Measurements from ENCODE around the gene VILL.

Gene VILL

GRCh38 chr3:38017445-38018295 lies 27.1 kb downstream of the VILL start:
- Histone ChIP-seq H3K36me3 (ENCODE audit: control insufficient read depth, insufficient read depth, low read length) (peaks cover 4% of the 10 kb centered on the region), H3K4me3 (ENCODE audit: low read length) (no peak overlapping the region), H3K9ac (ENCODE audit: low read length) (no peak overlapping the region), H3K9me3 (ENCODE audit: control insufficient read depth, low read length) (no peaks in the 10 kb centered on the region), H3K4me1 (ENCODE audit: control insufficient read depth, insufficient read depth, low read length) (peaks cover 9% of the 10 kb centered on the region), H3K27me3 (ENCODE audit: control insufficient read depth, insufficient read depth, low read length) (no peaks in the 10 kb centered on the region)

DNA sequence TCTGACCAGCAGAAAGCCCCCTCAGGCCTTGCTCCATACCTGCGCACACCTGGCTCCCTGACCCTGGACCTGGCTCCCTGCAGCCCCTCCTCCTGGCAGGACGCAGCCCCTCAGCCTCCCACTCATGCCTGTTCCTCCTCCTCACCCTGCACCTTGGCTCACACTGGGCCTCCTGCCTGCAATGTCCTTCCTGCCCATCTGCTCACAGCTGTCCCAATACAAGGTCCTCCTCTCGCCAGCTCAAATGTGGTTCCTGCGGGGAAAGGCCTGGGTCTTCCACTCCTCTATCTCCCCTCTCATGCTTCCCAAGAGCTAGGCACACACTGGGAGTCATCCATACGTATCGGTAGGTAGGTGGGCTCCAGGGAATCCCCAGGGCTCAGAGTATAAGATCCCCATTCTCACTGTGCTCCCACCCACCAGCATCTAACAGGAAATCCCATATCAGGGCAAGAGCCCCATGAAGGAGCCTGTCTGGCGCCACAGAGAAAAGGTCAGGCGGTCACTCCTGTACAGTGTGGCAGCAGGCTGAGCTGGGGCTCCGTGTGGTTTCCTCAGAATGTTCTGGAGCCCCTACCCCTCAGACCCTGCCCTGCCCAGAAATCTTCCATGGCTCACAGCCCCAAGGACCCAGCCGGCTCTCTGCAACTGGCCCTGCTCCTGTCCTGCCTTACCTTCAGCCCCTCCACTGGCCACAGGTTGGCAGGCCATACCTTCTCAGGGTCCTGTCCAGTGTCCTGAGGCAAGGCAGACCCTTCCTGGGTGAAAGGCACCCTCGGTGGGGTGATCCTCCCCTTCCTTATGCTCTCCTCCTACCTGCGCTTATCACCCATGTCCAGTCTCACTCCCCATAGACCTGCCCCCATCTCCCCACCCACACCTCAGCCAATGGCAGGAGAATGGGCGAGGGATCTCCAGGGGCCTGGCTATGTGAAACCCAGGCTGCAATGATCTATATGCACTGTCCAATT lies 28.0 kb downstream of the VILL start:
- Histone ChIP-seq H3K27me3 (ENCODE audit: control insufficient read depth, insufficient read depth, low read length) (no peaks in the 10 kb centered on the region), H3K4me1 (ENCODE audit: control insufficient read depth, insufficient read depth, low read length) (peaks cover 9% of the 10 kb centered on the region), H3K4me3 (ENCODE audit: low read length) (no peak overlapping the region), H3K9ac (ENCODE audit: low read length) (no peak overlapping the region), H3K9me3 (ENCODE audit: control insufficient read depth, low read length) (no peaks in the 10 kb centered on the region), H3K36me3 (ENCODE audit: control insufficient read depth, insufficient read depth, low read length) (peaks cover 4% of the 10 kb centered on the region)

DNA sequence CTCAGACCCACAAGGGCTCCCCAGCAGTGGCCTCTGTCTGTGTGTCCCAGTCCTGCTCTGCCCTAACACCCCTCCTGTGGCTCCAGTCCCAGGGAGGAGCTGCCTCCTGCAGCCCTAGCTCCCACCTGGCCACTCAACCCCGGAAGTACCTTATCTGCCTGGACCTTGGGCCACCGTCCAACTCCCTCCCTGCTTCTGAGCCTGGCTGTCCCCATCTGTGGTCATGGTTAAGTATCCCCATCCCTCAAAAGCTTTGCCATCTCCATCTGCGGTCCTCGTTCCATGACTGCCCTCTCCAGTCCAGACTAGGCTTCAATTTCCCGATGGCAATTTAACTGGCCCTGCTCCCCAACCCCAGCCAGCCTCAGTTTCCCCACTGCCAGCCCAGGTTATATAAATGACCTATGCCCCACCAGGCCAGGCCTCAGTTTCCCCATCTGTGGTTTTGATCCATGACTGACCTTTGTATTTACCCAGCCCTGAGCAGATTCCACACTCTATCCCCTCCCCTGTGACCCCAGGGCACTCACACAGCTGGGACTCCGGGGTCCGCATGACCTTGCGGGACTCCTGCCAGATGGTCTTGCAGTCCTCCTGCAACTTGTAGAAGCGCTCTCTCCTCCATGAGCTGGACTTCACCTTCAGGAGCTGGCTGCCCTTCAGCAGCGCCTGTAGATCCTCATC lies 29.2 kb downstream of the VILL start:
- Histone ChIP-seq H3K27me3 (ENCODE audit: control insufficient read depth, insufficient read depth, low read length) (no peaks in the 10 kb centered on the region), H3K36me3 (ENCODE audit: control insufficient read depth, insufficient read depth, low read length) (peaks cover 4% of the 10 kb centered on the region), H3K4me3 (ENCODE audit: low read length) (no peak overlapping the region), H3K9me3 (ENCODE audit: control insufficient read depth, low read length) (no peaks in the 10 kb centered on the region), H3K4me1 (ENCODE audit: control insufficient read depth, insufficient read depth, low read length) (peaks cover 9% of the 10 kb centered on the region), H3K9ac (ENCODE audit: low read length) (no peak overlapping the region)

DNA sequence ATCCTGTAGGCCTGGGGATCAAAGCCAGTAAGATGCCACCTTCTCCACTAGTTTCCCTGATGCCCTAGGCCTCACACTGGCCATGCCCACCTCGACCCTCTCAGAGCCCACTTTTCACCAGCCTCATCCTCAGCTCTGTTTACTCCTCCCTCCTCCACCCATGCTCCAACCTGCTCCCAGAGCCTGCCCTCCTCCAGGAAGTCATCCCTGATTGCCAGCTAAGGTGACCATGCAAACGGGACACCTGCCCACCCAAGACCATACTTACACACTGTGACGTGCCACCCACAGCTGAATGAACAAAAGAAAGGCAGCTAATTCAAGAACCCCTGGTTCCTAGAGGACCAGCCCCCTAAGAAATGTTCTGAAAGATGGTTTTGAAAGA lies 29.7 kb downstream of the VILL start:
- H3K4me1 ChIP-seq (ENCODE audit: control insufficient read depth, insufficient read depth, low read length), result peaks cover 11% of the 10 kb centered on the region
- H3K4me3 ChIP-seq (ENCODE audit: low read length), result no peak overlapping the region
- no peaks in the 10 kb centered on the region for H3K27me3 ChIP-seq (ENCODE audit: control insufficient read depth, insufficient read depth, low read length)
- H3K9me3 ChIP-seq (ENCODE audit: control insufficient read depth, low read length), result no peaks in the 10 kb centered on the region
- no peak overlapping the region for H3K9ac ChIP-seq (ENCODE audit: low read length)
- peaks cover 4% of the 10 kb centered on the region for H3K36me3 ChIP-seq (ENCODE audit: control insufficient read depth, insufficient read depth, low read length)

DNA sequence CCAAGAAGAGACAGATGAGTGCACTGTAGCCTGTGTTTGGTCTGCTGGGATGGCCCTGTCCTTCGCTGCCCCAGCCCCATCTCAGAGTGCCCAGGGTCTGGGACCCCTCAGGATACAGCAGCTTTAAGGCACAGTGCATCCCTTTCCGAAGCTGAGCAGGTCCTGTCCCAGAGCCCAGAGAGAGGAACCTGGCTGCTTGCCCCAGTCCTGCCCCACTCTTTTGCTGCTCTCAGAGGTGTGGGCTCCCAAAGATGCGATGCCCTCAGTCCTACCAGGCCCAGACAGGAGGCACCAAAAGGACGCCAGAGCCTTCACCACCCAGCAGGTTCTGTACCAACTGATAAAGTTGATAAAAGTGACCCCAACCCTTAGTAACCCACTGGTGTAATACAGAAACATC lies 30.6 kb downstream of the VILL start:
- no peaks in the 10 kb centered on the region for H3K36me3 ChIP-seq (ENCODE audit: control insufficient read depth, insufficient read depth, low read length)
- H3K4me1 ChIP-seq (ENCODE audit: control insufficient read depth, insufficient read depth, low read length), result peaks cover 17% of the 10 kb centered on the region
- H3K9ac ChIP-seq (ENCODE audit: low read length), result no peak overlapping the region
- H3K27me3 ChIP-seq (ENCODE audit: control insufficient read depth, insufficient read depth, low read length), result no peaks in the 10 kb centered on the region
- no peaks in the 10 kb centered on the region for H3K9me3 ChIP-seq (ENCODE audit: control insufficient read depth, low read length)
- H3K4me3 ChIP-seq (ENCODE audit: low read length), result no peak overlapping the region

GRCh38 chr3:38022301-38022700 lies 31.7 kb downstream of the VILL start:
- Histone ChIP-seq H3K4me1 (ENCODE audit: control insufficient read depth, insufficient read depth, low read length) (peaks cover 17% of the 10 kb centered on the region), H3K36me3 (ENCODE audit: control insufficient read depth, insufficient read depth, low read length) (no peaks in the 10 kb centered on the region), H3K4me3 (ENCODE audit: low read length) (no peak overlapping the region), H3K9ac (ENCODE audit: low read length) (no peak overlapping the region), H3K27me3 (ENCODE audit: control insufficient read depth, insufficient read depth, low read length) (no peaks in the 10 kb centered on the region), H3K9me3 (ENCODE audit: control insufficient read depth, low read length) (no peaks in the 10 kb centered on the region)

- Histone ChIP-seq H3K4me3 (ENCODE audit: low read length) (no peak overlapping the region), H3K36me3 (ENCODE audit: control insufficient read depth, insufficient read depth, low read length) (no peaks in the 10 kb centered on the region), H3K9ac (ENCODE audit: low read length) (no peak overlapping the region), H3K9me3 (ENCODE audit: control insufficient read depth, low read length) (no peaks in the 10 kb centered on the region), H3K4me1 (ENCODE audit: control insufficient read depth, insufficient read depth, low read length) (peaks cover 17% of the 10 kb centered on the region), H3K27me3 (ENCODE audit: control insufficient read depth, insufficient read depth, low read length) (no peaks in the 10 kb centered on the region)
Measured at GRCh38 chr3:38022896-38023709, 32.5 kb downstream of the VILL start.

DNA sequence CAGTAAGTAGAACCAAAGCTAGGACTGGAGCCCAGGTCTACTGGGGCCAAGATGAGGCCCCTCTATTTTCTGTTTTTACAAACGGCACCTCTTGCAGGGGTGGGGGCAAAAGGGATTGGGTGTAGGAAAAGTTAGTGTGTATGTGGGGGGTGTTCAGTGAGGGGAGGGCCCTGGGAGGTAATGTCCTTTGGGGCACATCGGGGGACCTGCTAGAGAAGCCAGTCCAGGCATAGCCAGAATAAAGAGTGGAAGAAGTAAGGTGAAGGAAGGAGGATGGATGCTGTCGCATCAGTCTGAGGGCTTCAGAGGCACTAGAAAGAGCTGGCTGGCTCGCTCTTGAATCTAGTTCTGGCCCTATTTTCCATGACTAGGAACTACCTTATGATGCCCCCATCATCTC lies 36.3 kb downstream of the VILL start:
- Histone ChIP-seq H3K9me3 (ENCODE audit: control insufficient read depth, low read length) (no peaks in the 10 kb centered on the region), H3K36me3 (ENCODE audit: control insufficient read depth, insufficient read depth, low read length) (no peaks in the 10 kb centered on the region), H3K9ac (ENCODE audit: low read length) (no peak overlapping the region), H3K4me3 (ENCODE audit: low read length) (no peak overlapping the region), H3K27me3 (ENCODE audit: control insufficient read depth, insufficient read depth, low read length) (no peaks in the 10 kb centered on the region), H3K4me1 (ENCODE audit: control insufficient read depth, insufficient read depth, low read length) (peaks cover 35% of the 10 kb centered on the region)

DNA sequence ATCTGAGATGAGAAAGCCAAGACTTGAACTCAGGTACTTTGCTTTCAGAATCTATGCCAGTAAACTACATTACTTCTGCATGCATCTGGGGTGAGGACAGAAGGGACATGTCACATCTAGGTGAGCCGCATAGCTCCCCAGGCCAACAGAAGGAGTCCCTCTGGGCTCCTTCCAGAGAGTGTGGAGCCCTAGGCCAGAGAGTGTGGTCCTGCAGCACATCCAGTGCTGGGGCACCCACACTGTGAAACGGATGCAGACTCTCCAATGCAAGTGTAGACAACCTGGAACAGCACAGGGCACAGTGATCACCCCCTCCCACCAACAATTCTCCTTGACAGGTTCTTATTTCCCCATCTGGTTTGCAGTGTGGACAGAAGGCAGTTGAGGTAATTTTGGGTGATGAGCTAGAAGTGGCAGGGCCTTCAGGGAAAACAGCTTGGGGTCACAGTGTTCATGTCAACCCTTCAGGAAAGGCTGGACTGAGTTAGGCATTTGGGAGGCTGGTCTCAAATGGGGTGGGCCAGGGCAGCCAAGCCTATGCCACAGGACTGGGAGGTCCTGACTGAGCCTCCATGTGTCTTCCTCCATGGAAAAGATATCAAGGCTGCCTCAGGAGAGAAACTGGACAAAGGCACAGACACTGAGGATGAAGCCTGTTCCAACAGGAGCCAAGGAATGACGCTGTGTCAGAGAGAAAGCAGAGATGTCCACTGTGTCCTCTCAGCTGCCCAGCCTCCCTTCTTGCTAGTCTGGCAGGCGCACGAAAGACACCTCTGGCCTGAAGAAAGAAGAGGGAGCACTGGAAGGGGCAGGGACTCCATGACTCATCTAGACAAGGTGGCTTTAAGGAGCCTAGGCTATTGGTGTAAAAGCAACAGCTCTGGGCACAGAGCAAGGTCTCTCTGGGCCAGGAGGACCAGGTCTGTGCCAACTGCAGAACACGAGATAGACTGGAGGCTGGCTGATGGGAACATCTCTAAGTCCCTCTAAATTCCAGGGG lies 37.2 kb downstream of the VILL start:
- H3K9ac ChIP-seq (ENCODE audit: low read length), result no peak overlapping the region
- H3K4me3 ChIP-seq (ENCODE audit: low read length), result no peak overlapping the region
- no peaks in the 10 kb centered on the region for H3K36me3 ChIP-seq (ENCODE audit: control insufficient read depth, insufficient read depth, low read length)
- no peaks in the 10 kb centered on the region for H3K9me3 ChIP-seq (ENCODE audit: control insufficient read depth, low read length)
- peaks cover 35% of the 10 kb centered on the region for H3K4me1 ChIP-seq (ENCODE audit: control insufficient read depth, insufficient read depth, low read length)
- H3K27me3 ChIP-seq (ENCODE audit: control insufficient read depth, insufficient read depth, low read length), result no peaks in the 10 kb centered on the region

GRCh38 chr3:38028621-38029361 lies 38.2 kb downstream of the VILL start:
- no peaks in the 10 kb centered on the region for H3K36me3 ChIP-seq (ENCODE audit: control insufficient read depth, insufficient read depth, low read length)
- no peak overlapping the region for H3K4me3 ChIP-seq (ENCODE audit: low read length)
- peak overlapping the region; percentile 38 for H3K9ac ChIP-seq (ENCODE audit: low read length)
- peaks cover 35% of the 10 kb centered on the region for H3K4me1 ChIP-seq (ENCODE audit: control insufficient read depth, insufficient read depth, low read length)
- no peaks in the 10 kb centered on the region for H3K27me3 ChIP-seq (ENCODE audit: control insufficient read depth, insufficient read depth, low read length)
- H3K9me3 ChIP-seq (ENCODE audit: control insufficient read depth, low read length), result no peaks in the 10 kb centered on the region

Measured in mucosa of stomach (tissue), 1 donor.